Hepatocyte (in vitro differentiated cells): Measurements from ENCODE around the gene ADAM12. TPM values are rescaled to one million over a fixed set of nuclear protein-coding genes. Genes with fewer than 3 reads are reported as not detected.

Experiments used
- DNase-seq: peaks from one replicate; pipeline ENCODE4 v3.0.0-alpha.2; 2016; ENCODE audit warnings: low spot score
- H2AFZ ChIP-seq: fragments of 200-600 bp; sonication (generic); 2 replicates; pipeline ENCODE4 v1.6.0; 2016; ENCODE audit warnings: antibody characterized with exemption, mild to moderate bottlenecking
- H3K27ac ChIP-seq: fragments of 200-600 bp; sonication (generic); 2 replicates; pipeline ENCODE4 v1.5.1; 2016; ENCODE audit warnings: mild to moderate bottlenecking
- H3K27me3 ChIP-seq: fragments of 200-600 bp; sonication (generic); 2 replicates; pipeline ENCODE4 v1.6.1; 2016
- H3K36me3 ChIP-seq: fragments of 200-600 bp; sonication (generic); replicated peaks from 2 replicates; pipeline ENCODE4 v1.5.1; 2016; ENCODE audit warnings: low read depth; ENCODE audit not compliant: insufficient read depth
- H3K4me1 ChIP-seq: fragments of 200-600 bp; sonication (generic); 2 replicates; pipeline ENCODE4 v1.5.1; 2016; ENCODE audit warnings: mild to moderate bottlenecking, moderate library complexity; ENCODE audit not compliant: insufficient read depth
- H3K4me2 ChIP-seq: fragments of 200-600 bp; sonication (generic); 2 replicates; pipeline ENCODE4 v1.6.0; 2016
- H3K4me3 ChIP-seq: fragments of 200-600 bp; sonication (generic); 2 replicates; pipeline ENCODE4 v1.5.1; 2016; ENCODE audit warnings: mild to moderate bottlenecking
- H3K79me2 ChIP-seq: fragments of 200-600 bp; sonication (generic); 2 replicates; pipeline ENCODE4 v1.6.0; 2017; ENCODE audit warnings: mild to moderate bottlenecking
- H3K9me2 ChIP-seq: fragments of 200-600 bp; sonication (generic); replicated peaks from 2 replicates; pipeline ENCODE4 v1.6.0; 2017; ENCODE audit warnings: mild to moderate bottlenecking; ENCODE audit not compliant: insufficient read depth
- H3K9me3 ChIP-seq: fragments of 200-600 bp; sonication (generic); 2 replicates; pipeline ENCODE4 v1.5.1; 2016; ENCODE audit warnings: low read depth, mild to moderate bottlenecking
- H4K20me1 ChIP-seq: fragments of 200-600 bp; sonication (generic); 2 replicates; pipeline ENCODE4 v1.6.0; 2016; ENCODE audit warnings: mild to moderate bottlenecking; ENCODE audit not compliant: insufficient read depth, poor library complexity, severe bottlenecking
- EZH2 ChIP-seq: fragments of 200-600 bp; sonication (generic); IDR thresholded peaks from 2 replicates; pipeline ENCODE4 v1.6.1; 2016; ENCODE audit warnings: antibody characterized with exemption, mild to moderate bottlenecking, borderline replicate concordance
- EZH2phosphoT487 ChIP-seq: fragments of 200-600 bp; sonication (generic); IDR thresholded peaks from one replicate; pipeline ENCODE4 v1.6.1; 2018; ENCODE audit warnings: antibody characterized with exemption, mild to moderate bottlenecking, low read depth, moderate library complexity; ENCODE audit not compliant: unreplicated experiment, severe bottlenecking
- WGBS: methylation state at CpG from one replicate; pipeline ENCODE4 v1.1.6; 2016; ENCODE audit warnings: low lambda C conversion rate; ENCODE audit errors: missing lambda C conversion rate; 5-methylcytosine and 5-hydroxymethylcytosine counted together
- polyA plus RNA-seq: library from polyadenylated mRNA; unstranded; fragments of >200 nt; fragmentation: Nextera tagmentation; extraction: Ambion mirVana; gene quantifications from 2 replicates; pipeline ENCODE4 v1.2.1, GENCODE V29; 2016
- total RNA-seq: library from RNA; depleted of rRNA; stranded (reverse); fragments of >200 nt; gene quantifications from 2 replicates; pipeline ENCODE4 v1.2.3, GENCODE V29; 2014
- TF ChIP-seq, protein P1 (sequence below): fragments of 200-600 bp; sonication (generic); IDR thresholded peaks from 2 replicates; pipeline ENCODE4 v1.5.1; 2016; ENCODE audit warnings: antibody characterized with exemption, mild to moderate bottlenecking; ENCODE audit not compliant: poor library complexity

The ADAM12 gene
- total and polyA plus RNA-seq, 2 experiments from 2014 or later, result 4.9 to 11.3 TPM

DNA sequence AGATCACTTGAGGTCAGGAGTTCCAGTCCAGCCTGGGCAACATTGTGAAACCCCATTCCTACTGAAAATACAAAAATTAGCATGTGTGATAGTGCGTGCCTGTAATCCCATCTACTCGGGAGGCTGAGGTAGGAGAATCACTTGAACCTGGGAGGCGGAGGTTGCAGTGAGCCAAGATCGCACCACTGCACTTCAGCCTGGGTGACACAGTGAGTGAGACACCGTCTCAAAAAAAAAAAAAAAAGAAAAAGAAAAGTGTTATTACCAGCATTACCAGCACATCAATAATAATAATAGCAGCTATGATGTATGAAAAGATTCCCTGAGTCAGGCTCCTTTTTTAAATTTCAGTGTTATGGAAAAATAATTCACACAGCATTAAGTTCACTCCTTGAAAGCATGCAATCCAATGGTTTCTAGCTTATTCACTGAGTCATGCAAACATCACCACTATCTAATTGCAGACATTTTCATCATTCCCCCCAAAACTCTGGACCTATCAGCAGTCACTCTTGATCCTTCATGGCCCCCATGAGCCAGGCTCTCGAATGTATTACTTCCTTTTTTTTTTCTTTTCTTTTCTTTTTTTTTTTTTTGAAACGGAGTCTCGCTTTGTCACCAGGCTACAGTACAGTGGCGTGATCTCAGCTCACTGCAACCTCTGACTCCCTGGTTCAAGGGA, 263.5 kb downstream of the ADAM12 start:
- H2AFZ ChIP-seq, result no peak overlapping the region
- WGBS, result 95% methylated on average over 9 of the region's 9 CpGs
- H3K9me3 ChIP-seq, result no peaks in the 10 kb centered on the region
- H3K27me3 ChIP-seq, result no peaks in the 10 kb centered on the region
- H3K4me1 ChIP-seq, result no peaks in the 10 kb centered on the region
- no peak for DNase-seq
- H3K27ac ChIP-seq, result no peak overlapping the region
- no peaks in the 10 kb centered on the region for H3K79me2 ChIP-seq
- no peaks in the 10 kb centered on the region for H4K20me1 ChIP-seq
- no peak overlapping the region for H3K4me3 ChIP-seq
- no peaks in the 10 kb centered on the region for H3K9me2 ChIP-seq
- H3K36me3 ChIP-seq, result no peaks in the 10 kb centered on the region
- TF ChIP-seq EZH2 (no peak), EZH2phosphoT487 (no peak)
- TF ChIP-seq, protein P1, sequence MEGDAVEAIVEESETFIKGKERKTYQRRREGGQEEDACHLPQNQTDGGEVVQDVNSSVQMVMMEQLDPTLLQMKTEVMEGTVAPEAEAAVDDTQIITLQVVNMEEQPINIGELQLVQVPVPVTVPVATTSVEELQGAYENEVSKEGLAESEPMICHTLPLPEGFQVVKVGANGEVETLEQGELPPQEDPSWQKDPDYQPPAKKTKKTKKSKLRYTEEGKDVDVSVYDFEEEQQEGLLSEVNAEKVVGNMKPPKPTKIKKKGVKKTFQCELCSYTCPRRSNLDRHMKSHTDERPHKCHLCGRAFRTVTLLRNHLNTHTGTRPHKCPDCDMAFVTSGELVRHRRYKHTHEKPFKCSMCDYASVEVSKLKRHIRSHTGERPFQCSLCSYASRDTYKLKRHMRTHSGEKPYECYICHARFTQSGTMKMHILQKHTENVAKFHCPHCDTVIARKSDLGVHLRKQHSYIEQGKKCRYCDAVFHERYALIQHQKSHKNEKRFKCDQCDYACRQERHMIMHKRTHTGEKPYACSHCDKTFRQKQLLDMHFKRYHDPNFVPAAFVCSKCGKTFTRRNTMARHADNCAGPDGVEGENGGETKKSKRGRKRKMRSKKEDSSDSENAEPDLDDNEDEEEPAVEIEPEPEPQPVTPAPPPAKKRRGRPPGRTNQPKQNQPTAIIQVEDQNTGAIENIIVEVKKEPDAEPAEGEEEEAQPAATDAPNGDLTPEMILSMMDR, result no peak
- H3K4me2 ChIP-seq, result no peak overlapping the region

DNA sequence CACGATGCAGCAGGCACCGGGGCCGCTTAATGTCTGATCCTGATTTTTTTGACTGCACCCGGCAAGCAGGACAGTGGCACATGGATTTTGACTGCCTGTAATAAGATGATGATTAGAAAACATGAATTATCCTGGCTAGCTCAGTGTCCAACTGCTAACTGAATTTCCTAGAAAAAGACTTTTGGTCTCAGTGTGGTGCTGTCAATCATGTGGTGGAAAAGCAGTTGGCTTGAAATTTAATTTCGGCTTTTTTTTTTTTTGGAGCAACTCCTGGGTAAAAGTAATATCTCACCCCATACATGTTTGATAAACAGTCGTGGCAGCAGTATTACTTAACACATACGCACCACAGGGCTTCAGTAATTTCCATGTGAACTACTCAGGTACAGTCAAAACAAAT, 264.2 kb downstream of the ADAM12 start:
- H3K4me2 ChIP-seq, result no peak overlapping the region
- no peak overlapping the region for H3K4me3 ChIP-seq
- H3K4me1 ChIP-seq, result no peaks in the 10 kb centered on the region
- H3K9me3 ChIP-seq, result no peaks in the 10 kb centered on the region
- H3K79me2 ChIP-seq, result no peaks in the 10 kb centered on the region
- H3K36me3 ChIP-seq, result no peaks in the 10 kb centered on the region
- H3K27ac ChIP-seq, result no peak overlapping the region
- WGBS, result 69% methylated on average over 7 of the region's 7 CpGs
- no peaks in the 10 kb centered on the region for H3K27me3 ChIP-seq
- no peaks in the 10 kb centered on the region for H4K20me1 ChIP-seq
- no peak for TF ChIP-seq EZH2
- TF ChIP-seq, protein P1, result no peak
- TF ChIP-seq EZH2phosphoT487, result no peak
- no peak overlapping the region for H2AFZ ChIP-seq
- no peaks in the 10 kb centered on the region for H3K9me2 ChIP-seq
- no peak for DNase-seq

DNA sequence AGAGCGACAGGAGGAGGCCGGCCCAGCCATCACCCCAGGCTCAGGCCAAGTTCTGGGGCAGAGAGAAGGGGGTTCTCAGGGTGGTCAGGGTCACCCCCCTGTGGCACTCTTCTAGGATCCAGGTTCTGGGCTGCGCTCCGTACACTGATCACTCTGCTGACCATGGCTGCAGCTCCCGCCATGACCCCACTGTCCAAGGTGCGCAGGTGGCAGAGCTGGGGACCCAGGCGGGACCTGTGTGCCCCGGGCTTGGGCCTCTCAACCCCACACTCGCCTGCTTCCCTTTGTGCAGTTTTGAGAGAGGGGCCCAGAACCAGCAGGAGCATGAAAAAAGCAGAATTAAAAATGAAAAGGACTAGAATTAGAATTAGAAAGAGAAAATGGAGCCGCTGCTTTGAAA, 264.8 kb downstream of the ADAM12 start:
- Histone ChIP-seq H4K20me1 (no peaks in the 10 kb centered on the region), H3K79me2 (no peaks in the 10 kb centered on the region), H2AFZ (no peak overlapping the region), H3K9me2 (no peaks in the 10 kb centered on the region), H3K36me3 (no peaks in the 10 kb centered on the region), H3K27ac (no peak overlapping the region), H3K27me3 (no peaks in the 10 kb centered on the region), H3K4me1 (no peaks in the 10 kb centered on the region), H3K4me3 (no peak overlapping the region), H3K4me2 (no peak overlapping the region), H3K9me3 (no peaks in the 10 kb centered on the region)
- WGBS, result 91% methylated on average over 10 of the region's 10 CpGs
- no peak for DNase-seq
- no peak for TF ChIP-seq EZH2phosphoT487
- TF ChIP-seq EZH2, result no peak
- TF ChIP-seq, protein P1, result no peak
